ENCODE measurements around the gene SEMA4D.

The SEMA4D gene

DNA sequence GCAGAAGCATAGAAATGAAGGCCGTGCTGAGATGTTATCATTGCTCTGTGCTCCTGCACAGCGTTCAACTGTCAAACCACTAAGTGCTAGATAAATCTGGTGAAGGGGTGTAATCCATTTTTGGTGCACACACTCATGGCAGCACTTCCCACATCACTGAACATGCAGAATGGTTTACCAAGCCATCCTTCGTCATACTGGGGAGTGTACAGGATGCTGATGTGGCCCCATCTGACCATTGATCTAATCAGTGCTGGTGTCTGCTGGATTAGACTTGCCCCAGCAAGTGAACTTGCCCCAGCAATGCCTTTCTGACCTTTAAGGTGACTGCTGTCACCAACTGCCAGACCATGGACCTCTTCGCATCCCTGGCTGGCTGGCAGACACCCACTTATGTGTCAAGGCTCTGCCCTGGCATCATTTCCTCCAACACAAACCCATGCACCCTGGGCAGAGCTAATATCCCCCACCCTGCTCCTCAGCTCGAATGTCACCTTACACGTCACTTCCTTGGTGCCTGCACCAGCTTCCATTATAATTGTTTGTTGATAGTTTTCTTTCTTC, 4.2 kb upstream of the SEMA4D start:
- no peak for DNase-seq (ENCODE audit: low spot score)

DNA sequence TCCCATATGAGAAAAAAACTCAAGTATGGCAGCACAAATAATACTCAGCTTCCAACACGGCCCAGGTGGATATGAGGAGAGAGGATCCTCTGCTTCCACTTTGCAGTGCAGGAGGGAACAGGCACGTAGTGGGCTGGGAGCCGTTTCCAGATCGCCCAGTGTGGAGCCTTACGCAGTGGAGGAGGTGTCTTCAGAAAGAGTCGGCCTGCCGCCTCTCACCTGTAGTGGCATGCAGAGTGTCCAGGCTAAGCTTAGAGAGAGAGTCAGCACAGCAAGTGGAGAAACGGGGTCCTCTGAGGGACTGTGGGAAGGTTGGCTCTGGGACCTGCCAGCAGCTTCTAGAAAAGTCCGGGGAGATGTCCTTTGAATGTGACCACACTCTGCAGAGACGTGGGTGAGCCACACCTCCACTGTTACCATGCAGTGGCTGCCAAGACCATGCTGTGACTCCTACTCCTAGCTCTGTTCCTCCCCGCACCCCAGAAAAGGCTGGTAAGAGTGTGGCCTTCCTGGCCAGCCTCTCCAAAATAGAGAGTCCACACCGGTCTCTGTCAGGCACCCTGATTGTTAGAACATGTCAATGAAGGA, 3.5 kb upstream of the SEMA4D start:
- DNase-seq (ENCODE audit: low spot score), result no peak

DNA sequence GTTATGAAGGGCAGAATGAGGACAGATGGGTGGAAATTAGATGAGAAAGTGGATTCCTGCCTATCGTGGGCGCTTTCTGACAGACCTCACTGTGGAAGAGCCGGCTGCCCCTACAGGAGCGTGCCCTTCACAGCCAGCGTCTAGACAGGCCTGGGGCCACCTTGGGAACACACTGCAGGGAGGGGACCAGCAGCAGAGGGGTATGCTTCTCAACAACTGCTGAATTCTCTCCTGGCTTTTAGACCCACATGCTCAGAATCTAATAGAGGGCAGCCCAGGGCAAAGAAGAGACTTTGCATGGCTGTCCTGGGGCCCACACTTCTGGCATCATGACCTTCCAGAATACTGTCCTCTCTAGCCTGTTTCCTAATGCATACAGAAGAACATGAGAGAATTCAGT, 2.1 kb upstream of the SEMA4D start:
- DNase-seq (ENCODE audit: low spot score), result no peak

DNA sequence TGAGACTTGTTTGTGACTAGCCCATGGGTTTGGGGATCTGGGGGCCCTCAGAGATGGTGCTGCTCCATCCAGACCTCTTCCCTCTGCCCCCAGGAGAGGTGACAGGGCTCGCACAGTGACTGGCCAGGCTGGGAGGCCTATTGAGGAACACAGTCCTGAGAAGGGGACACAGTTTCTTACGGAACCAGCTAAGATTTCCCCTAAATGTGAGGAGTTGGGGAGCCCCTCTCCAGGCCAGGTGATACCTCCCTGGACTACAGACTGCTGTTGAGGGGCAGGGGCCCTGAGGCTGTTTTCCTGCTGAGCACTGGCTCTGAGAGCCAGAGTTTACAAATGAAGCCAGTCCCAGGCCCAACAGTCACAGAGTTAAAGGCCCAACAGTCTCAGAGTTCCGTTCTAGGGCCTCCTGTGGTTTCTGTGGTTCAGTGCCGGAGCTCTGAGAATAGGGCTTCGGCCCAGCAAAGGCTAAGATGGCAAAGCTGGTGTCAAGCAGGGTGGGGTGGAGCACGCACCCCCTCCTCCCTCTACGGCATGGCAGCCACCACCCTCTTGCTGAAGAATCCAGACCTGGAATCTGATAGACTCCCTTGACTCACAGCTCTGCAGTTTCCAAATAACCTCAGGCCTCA, 1.1 kb upstream of the SEMA4D start:
- no peak for DNase-seq (ENCODE audit: low spot score)

DNA sequence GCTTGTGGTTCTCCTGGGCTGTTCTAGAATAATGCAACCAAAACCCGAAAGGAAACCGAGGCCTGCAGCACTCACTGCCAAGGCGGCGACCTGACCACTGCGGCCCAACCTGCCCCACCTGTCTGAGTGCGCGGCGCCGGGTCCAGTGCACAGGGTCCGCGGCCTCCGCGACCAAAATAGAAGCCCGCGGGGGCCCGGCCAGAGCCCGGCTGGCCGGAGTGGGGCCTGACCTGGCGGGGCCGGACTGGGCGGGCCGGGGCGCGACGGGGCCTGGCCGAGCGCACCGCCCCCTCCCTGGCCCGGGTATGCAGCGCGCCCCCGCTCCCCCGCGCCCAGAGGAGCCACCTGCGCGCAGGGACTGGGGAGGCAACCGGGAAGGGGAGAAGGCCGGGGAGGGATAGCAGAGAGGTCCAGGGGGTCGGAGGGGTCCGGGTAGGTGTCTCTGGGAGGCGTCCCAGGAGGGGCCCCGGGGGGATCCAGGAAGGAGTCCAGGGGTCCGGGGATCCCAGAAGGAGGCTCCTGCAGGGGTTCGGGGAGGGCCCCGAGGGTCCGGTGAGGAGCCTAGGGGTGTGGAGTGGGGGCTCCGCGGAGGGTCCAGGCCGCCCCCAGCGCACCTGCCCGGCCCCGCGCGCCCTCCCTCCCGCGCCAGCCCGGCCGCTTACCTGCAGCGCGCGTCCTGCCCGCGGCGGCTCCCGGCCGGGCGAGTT, 503 bp downstream of the SEMA4D start:
- DNase-seq (ENCODE audit: low spot score), result no peak

DNA sequence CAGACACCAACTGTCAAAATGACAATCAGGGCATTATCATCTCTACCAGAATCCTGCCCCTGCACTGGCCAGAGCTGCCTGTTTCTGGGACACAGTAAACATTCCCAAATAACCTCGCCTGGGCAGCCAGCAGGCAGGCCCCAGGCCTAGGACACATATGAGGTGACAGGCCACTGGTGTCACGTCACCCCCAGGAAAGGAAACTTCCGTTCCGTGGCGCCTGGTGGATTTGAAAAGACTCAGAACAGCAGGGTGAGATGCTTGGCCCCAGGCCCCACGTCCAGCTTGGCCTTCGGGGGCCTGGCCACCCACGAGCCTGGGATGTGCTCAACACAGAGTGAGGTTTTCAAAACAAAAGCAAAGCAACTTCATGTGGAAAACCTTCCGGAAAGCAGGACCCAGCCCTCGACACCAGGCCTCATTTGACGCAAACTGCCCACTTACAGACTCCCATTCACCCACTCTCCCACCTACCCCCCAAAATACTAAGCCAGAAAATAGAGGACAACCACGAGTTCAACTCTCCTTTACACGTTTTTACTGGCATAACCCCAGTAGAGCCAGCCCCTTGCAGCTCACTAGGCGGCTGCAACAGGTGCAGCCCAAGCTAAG, 1.2 kb downstream of the SEMA4D start:
- DNase-seq (ENCODE audit: low spot score), result peak; percentile 53

DNA sequence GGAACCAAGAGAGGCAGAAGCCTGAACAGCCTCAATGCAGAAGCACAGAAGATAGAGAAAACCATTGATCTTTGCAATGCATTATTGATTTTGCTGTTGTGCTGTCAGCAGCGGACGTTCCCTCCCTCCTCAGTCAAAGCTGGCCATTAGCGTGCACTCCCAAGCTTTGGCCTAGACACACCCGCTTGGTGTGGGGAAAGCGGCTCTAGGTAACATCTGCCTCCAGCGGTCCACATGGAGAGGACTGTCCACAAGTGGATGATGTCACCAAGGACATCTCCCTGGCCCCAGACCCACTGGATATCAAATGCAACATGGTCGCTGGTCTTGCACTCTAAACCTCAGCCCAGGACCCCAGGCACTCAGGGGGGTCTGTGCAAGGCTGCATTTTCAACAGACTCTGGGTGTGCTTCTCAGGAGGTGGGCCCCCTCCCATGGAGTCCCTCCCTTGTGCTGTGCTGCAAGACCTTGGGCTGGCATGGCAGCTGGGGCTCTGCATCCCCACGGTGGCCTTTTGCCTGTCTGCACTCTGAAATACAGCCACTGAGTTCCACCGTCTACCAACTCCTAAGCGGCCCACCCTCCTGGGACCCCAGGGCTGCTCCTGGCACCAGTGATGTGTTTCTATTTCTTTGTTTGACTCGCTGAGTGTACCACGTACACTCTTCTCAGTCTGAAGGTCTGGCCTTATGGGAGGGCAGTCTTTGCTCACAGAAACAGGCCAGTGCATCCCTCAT, 1.9 kb downstream of the SEMA4D start:
- DNase-seq (ENCODE audit: low spot score), result no peak

DNA sequence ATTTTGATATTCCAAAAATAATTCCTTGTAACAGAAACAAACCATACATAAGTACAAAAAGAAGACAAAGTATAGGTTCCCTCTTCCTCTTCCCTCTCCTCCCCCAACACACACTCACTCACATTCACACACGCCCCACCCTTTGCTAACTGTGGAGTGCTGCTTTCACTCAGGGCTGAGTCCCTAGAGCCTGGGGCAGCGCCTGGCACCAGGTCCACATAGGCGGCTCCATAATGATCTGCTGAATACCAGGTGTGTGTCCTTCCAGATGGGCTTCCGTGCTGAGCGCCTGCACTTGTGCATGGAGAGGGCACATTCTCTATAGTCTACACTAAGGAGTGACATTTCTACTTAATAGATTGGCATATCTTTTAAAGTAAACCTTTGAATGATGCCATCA, 3.7 kb downstream of the SEMA4D start:
- no peak for DNase-seq (ENCODE audit: low spot score)

DNA sequence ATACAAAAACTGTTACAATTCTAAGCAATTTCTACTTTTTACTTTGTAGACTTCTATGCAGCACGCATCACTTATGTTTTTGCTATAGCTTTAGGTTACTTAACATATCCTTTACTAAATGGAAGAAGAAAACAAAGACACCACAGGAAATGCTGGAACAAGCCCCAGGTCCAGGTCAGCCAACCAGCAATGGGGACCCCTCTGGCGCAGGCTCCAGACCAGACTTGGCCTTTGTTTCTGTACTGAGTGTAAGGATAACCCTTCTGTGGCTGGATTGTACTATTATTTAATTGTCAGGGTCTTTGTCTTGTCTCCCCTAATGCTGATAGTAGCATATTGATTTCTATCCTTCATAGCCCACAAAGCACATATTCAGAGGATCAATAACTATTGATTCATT, 4.2 kb downstream of the SEMA4D start:
- DNase-seq (ENCODE audit: low spot score), result no peak

DNA sequence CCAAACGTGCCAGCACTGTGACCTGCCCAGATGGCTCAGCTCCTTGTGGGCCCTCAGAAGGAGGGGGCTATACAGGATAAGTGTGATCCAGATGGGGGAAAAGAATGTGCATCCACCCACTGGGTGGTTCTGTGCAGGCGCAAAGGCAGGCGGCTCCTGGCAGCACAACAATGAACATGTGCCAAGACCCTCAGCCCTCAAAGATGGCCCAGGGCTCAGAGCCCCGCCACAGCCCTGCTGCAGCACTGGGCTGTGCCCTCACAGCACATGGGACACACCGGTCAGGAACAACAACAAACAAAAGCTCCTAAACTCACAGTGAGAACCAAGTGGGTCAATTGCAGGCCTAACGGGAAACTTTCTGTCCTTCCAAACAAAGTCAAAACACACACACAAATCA, 4.7 kb downstream of the SEMA4D start:
- no peak for DNase-seq (ENCODE audit: low spot score)

DNA sequence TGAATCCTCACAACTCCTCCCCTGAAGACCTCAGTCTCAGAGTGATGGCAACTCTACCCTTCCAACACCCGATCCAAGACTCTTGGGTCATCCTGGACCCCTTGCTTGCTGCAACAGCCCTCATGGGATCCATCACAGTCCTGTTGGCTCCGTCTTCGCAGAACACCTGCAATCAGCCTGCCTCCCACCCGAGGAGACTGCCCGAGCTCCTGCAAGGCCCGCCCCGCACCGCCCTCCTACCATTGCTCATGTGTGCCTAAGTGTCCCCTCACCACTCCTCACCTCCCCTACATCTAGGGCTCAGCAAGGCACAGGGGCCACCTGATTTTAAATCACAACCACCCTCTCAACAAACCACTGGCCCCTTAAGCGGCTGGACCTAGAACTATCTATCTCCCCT, 5.3 kb downstream of the SEMA4D start:
- DNase-seq (ENCODE audit: low spot score), result no peak

DNA sequence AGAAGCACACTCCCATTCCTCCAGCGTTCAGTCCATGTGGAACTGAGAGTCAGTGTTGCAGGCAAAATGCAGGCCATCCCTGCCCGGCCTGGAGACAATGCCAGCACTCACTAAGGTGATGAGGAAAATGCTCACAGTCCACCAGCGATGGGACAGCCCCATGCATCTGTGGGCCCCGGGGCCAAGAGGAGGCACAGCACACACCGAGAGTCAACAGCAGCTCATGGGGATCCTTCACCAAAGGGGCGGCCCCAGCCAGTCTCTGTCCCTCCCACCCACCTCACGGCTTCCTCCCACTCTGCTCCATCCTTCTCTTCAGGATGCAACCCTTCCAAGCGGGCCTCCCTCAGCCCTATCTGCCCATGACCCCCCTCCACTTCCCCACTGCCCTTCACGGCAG, 6.2 kb downstream of the SEMA4D start:
- DNase-seq (ENCODE audit: low spot score), result no peak

DNA sequence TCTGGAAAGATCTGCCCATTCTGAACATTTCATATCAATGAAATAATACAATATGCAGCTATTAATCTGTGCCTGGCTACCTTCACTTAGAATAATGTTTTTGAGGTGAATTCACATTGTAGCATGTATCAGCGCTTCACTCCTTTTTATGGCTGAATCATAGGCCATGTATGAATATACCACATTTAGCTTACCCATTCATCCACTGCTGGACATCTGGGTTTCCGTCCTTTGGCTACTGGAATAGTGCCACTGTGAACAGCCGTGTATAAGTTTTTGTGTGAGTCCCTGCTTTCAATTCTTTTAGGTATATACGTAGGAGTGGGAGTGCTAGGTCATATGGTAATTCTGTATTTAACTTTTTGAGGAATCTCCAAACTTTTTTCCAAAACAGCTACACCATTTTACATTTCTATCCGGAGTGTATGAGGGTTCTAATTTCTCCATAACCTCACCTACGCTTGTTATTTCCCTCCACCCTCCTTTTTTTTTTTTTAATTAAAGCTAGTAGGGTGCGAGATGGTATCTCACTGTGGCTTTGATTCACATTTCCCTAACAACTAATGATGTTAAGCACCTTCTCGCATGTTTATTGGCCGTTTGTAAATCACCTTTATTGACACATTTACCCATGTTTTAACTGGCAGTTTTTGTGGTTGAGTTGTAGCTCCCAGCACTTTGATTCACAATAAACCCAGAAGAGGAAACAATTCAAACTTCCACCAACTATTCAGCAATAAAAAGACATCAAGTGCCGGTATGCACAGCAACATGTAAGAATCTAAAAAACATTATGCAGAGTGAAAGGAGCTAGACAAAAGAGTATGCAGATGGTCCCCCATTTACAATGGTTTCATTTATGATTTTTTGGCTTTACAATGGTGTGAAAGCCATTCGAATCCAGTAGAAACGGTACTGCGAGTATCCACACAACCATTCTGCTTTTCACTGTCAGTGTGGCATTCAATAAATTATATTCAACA, 8.1 kb downstream of the SEMA4D start:
- DNase-seq (ENCODE audit: low spot score), result no peak

DNA sequence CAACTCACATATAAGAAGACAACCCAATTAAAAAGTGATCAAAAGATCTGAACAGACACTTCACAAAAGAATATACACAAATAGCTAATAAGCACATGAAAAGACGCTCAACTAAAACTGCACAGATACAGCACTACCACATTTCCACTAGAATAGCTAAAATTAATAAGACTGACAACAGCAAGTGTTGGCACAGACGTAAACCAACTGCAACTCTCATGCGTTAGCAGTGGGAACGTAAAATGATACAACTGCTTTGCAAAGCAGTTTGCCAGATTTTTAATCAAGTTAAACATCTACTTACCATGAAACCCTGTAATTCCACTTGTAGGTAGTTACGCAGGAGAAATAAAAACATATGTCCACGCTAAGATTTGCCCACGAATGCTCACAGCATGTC, 9.0 kb downstream of the SEMA4D start:
- DNase-seq (ENCODE audit: low spot score), result no peak

DNA sequence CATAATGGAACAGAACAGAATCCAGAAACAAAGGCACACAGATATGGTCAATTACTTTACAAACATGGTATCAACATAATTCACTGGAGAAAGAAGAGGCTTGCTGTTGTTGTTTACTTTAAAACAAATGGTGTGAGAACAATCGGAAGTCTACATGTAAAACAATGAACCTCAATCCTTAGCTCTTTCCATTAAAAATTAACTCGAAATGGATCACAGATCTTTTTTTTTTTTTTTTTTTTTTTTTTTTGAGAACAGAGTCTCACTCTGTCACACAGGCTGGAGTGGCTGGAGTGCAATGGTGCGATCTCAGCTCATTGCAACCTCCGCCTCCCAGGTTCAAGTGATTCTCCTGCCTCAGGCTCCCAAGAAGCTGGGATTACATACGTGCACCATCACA, 9.8 kb downstream of the SEMA4D start:
- no peak for DNase-seq (ENCODE audit: low spot score)

DNA sequence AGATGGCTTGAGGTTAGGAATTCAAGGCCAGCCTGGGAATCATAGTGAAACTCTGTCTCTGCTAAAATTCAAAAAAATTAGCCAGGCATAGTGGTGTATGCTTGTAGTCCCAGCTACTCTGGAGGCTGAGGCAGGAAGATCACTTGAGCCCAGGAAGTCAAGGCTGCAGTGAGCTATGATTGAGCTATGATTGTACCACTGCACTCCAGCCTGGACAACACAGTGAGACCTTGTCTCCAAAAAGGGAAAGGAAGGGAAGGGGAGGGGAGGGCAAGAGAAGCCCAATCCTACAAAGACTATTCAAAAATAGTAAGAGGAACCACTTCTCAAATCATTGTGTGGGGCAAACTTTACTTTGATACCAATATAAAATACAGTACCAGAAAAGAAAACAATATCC, 11.2 kb downstream of the SEMA4D start:
- no peak for DNase-seq (ENCODE audit: low spot score)

DNA sequence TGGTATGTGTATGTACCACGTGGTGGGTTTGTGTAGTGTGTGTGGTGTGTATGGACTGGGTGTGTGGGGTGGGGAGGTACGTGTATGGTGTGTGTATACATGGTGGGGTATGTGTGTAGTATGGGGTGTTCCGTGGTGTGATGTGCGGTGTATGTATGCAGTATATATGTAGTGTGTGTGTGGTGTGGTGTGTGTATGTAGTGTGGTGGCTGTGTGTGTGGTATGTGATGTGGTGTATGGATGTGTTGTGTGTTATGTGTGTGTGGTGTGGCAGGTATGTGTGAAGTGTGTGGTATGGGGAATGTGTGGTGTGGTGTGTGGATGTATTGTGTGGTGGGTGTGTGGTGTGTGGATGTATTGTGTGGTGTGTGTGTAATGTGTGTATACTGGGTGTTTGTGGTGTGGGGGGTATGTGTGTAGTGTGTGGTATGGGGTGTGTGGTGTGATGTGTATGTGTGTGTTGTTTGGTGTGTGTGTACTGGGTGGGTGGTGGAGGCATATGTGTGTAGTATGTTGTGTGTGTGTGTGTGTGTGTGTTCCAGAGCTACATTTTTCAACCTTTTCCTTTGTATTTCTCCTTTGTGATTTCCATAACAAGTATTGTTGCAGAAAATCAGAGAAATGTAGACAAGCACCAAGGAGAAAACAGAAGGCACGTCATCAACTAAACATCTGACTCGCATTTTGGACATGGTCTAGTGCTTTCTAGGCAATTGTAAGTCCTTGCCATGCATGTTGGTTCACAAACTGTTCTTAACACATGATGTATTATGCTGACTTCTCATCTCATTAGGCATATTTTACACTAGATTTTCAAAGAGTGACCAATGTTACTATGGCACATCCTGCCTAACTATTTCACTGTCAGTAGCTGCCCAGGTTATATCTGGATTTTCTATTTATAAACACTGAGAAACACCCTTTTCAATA, 13.2 kb downstream of the SEMA4D start:
- DNase-seq (ENCODE audit: low spot score), result no peak

DNA sequence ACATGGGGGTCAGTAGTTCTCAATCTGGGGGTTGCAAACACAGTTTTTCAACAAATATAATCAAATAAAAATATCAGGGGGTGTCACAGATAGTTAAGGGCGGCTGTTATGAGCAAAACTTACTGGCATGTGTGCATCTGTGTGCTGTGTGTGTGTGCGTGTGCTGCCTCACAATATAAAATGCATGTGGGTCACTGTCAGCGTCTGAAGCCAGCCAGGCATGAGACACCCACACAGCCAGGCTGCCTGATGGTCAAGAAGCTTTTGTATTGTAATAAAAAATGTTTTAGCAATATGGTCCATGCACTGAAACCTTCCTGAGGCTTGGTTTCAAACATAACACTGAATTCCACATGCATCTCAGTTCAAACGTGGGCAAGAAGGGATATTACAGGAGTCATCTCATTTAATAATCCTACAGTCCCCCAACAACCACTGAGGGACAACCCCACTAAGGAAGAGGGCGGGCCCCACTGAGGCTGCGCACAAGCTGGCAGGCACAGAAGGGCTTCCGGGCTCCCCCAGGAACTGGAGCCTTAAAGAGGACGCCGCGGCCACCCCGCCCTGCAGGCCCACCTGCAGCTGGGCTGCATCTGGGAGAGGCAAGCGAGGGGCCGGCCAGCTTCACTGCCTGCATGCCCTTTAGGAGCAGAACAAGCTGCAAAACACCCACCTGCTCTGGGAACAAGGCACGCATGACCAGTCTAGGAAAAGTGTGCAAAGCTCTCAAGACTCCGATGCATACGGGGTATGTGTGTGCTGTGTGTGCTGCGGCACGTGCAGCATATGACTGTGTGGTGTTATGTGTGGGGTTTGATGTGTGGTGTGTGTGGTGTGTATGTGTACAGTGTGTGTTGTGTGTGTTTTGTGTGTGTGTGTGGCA, 14.1 kb downstream of the SEMA4D start:
- no peak for DNase-seq (ENCODE audit: low spot score)

DNA sequence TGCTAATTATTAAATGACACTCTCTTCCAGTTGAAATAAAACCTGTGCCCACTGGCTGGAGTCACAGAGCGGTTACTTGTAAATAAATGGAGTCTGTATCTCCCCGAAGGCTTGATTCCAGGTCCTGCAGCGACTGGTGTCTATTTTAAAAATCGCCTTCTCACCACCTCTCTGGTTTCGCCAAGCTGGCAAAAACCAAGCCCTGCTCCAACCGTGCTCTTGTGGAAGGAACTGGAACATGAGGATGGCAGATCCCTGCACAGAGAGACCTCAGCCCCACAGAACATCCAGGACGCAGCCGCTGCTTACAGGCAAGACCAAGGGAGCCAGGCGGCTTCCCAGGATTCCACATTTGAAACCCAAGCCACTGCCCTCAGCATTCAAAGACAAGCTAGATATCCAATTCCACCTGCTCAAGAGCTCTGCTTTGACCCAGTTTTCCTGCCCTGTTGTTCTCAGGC, 15.0 kb downstream of the SEMA4D start:
- DNase-seq (ENCODE audit: low spot score), result no peak
